COR-L47 (cell line): ENCODE measurements around the gene PCSK5.
"Not testable (repeated sequence)": the region's sequence is repeated elsewhere in the genome, so short reads cannot be mapped to it uniquely, and the experiment has no call there.

Source experiments
- DNase-seq: peaks from one replicate; lab custom pipeline; 2025; lab: John Stamatoyannopoulos, UW

Gene PCSK5

DNA sequence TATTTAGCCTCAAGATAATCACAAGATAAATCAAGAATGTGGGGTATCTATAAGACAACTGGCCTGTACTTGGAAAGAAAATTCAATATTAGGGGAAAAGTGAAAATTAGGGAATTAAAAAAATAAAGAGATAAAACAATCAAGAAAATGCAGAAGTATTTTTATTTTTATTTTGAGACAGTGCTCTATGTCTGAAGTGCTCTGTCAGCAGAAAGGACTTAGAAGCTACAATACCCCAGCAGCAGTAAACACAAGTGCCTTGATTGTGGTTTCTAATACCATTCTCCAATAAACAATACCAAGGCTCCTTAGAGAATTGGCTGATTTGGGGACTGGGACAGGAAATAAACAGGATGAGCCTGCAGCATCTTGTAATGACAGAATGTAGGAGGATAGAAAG lies 358.8 kb downstream of the PCSK5 start:
- no peak for DNase-seq

GRCh38 chr9:76255781-76256455 lies 365.4 kb downstream of the PCSK5 start:
- DNase-seq: no peak

DNA sequence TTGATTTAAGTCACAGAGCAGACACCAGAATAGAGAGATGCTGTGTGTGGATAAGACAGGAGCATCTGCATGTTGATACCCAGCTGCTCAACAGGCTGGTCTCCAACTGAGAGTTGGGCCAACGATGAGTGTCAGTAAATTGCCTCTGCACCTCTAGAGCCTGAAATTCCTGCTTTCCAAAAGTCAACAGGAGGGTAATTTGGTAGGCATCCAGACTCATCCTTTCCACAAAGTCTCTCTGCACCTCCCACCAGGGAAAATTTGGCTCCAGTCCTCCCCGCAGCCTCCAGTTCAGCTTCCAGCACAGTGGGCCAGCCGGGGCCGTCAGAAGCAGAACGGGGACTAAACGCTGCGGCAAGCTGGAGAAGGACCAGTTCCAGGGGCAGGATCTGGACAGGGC lies 366.8 kb downstream of the PCSK5 start:
- no peak for DNase-seq

DNA sequence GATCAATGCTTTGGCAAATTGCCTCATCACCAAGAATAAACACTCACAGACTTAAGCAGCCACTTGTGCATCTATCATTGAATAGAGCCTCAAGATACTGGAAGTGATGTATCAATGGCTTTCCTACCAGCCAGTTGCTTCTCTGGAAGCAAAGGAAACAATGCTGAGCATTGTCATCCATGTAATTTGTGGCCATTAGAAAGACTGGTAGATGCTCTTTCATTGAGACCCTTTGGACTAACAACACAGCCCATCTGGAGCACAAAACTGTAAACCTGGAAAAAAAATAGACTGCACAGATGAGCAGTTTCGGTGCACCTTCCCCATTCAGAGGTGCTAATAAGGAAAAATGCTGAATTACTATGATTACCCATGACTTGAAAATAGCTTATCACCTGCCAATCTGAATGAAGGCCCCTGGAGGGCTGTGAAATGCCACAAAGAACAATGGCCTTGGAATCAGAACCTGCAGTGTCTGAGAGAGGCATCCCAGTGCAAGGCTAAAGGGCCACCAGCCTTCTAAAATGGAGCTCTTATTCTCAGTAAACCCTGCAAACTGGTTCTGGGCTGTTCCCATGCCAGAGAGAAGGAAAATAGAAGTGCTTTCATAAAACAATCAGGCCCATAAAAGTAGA lies 376.3 kb downstream of the PCSK5 start:
- DNase-seq: peak; percentile 64

DNA sequence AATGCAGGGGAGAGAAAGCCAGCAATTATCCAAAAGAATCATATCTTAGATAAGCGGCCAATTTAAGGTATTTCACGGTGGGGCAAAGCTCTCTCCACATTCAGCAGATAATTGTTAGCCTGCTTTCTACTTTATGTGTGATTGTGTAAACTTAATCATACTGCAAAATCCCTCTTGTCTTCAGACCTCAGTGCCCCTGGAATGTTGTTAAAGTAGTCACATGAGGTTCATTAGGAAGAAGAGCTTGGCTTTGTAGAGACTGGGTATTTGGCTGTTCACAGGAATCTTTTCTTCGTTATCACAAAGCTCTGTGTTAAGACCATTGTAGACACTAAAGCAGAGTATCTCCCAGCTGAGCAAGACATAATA lies 376.8 kb downstream of the PCSK5 start:
- DNase-seq: peak; percentile 60

- DNase-seq: no peak
Measured at GRCh38 chr9:76269789-76270188, 379.3 kb downstream of the PCSK5 start.

DNA sequence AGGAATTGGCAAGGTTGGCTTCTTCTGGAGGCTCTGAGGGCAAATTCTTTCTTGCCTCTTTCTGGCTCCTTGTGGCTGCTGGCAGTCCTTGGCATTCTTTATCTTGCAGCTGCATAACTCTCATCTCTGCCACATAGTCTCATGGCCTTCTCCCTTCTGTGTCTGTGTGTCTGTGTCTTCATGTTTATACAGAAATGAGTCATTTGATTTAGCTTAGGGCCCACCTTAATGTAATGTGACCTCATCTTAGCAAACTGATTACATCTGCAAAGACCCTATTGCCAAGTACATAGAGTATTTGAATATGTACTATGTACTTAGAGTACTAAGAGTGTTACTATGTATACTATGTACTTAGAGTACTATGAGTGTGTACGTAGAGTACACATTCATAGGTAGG lies 381.3 kb downstream of the PCSK5 start:
- DNase-seq: no peak

DNA sequence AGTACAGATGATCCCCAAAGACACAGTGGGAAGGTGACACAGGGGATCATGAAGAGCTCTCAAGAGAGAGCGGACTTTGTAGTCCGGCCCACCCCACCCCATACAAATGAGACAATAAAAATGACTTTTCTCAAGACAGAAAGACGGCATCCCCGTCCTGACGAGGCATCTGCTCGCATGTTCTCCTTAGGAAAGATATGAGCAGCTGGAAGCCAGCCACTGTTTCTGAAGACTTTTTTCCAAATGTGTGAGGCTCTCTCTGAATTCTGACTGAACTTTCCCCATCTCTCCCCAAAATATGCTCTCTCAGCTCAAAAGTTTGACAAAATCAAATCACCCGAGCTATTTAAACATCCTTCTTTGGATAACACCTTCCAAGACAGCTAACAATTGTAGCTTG lies 398.6 kb downstream of the PCSK5 start:
- DNase-seq: no peak

GRCh38 chr9:76289703-76290102 lies 399.2 kb downstream of the PCSK5 start:
- no peak for DNase-seq

- DNase-seq: no peak
Measured at GRCh38 chr9:76290555-76290954, 400.1 kb downstream of the PCSK5 start.

GRCh38 chr9:76292246-76292645 lies 401.8 kb downstream of the PCSK5 start:
- no peak for DNase-seq

DNA sequence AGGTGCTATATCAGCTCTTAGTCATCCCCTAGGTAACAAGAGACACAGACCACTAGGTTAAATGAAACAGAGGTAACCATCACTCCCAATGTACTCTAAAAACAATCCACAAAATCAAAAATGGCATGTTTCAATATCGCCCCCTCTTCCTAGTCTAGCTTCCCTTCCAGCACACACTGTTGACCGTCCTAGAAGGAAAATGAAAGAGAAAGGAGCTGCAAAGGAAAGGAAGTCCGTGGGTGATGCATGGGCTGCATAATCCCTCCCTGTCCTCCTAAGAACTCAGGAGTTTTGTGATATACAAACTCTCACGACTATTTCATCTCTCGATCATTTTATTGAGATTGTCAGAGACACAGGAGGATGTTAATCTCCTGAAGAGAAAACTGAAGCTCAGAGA lies 402.2 kb downstream of the PCSK5 start:
- no peak for DNase-seq

DNA sequence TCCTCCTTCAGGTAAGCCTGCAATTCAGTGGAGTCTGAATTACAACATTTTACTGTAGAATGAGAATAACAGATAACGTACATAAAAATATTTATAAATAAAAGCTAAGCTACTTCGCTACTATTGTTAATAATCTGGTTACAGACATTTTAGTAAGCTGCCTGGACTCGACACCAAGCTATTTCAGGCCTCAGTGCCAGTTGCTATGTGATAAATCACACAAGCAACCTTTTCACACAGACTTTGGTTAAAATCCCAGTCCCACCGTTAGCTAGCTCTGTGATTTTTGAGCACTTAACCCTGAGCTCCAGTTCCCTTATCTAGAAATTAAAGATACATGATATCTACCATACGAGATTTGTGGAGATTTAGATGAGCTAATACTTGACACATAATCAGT lies 403.8 kb downstream of the PCSK5 start:
- DNase-seq: no peak

- peak; percentile 28 for DNase-seq
Measured at GRCh38 chr9:76296561-76297310, 406.3 kb downstream of the PCSK5 start.

DNA sequence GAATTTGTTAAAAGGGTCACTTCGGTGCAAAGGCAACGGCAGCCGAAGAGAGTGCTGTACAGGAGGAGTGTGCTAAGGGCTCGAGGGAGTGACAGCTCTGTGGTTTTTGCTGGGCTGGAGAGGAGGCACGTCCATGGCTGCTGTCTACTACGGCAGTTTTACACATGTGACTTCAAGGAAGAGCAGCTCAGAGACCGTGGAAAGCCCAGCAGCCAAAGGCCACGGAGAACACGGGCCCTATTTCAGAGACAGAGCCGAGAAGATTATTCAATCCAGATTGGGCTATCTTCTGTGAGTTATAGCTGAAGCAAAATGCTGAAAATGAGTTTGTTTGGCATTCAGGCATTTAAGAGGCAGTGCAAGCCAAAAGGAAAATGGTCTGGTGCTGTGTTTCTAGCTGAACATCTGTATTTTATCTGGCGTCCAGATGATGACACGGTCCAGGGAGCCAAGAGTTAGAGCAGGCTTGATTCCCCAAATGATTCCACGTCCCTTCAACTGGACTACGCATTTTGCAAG lies 407.3 kb downstream of the PCSK5 start:
- DNase-seq: no peak

DNA sequence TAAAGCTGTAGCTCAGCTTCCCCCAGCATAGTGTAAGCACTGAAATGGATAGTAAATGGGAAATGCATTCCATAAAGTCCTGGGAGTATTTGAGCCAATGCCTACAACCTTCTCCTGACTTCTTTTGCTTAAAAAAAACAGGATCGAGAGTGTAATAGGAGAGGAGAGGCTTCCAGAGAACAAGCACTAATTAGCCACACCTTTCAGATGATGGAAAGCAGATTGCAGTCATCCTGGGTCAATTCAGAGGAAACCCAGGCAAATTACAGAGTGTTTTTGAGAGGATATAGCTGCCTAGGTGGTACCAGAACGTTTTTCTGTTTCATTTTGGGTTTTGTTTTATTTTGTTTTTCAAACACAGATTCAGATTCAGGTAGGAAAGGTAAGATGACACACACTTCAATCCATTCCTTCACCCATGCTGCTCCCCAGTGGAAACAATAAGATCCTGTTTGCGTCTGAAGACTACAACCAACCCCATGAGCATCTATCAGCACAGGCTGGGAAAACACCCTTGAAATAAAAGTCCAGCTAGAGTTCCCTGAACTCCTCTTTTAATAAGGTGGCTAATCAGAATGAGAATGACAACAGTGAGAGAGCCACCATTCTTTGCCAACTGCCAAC lies 408.2 kb downstream of the PCSK5 start:
- peak; percentile 11 for DNase-seq

GRCh38 chr9:76302543-76302942 lies 412.1 kb downstream of the PCSK5 start:
- no peak for DNase-seq

DNA sequence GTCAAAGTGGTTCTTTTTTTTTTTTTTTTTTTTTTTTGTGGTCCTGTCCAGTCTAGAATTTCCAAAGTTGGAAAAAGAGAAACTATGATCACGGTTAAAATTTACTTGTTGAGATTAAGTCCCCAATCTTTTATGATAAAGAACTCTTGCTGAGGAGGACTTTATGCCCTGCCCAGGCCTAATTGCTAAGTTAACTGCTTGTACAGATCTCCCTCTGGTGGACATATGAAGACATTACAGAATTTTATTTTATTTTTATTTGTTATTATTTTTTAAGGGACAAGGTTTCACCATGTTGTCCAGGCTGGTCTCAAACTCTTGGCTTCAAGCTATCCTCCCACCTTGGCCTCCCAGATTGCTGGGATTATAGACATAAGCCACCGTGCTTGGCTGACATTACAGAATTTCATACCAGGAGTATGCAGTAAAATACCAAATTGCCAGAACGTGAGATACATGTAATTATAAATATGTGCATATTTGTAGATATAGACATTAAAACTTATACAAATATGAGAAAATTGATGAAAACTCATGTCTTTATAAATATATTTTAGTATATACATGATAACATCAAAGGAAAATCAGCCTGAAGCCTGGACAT lies 412.6 kb downstream of the PCSK5 start:
- DNase-seq: peak; percentile 57

DNA sequence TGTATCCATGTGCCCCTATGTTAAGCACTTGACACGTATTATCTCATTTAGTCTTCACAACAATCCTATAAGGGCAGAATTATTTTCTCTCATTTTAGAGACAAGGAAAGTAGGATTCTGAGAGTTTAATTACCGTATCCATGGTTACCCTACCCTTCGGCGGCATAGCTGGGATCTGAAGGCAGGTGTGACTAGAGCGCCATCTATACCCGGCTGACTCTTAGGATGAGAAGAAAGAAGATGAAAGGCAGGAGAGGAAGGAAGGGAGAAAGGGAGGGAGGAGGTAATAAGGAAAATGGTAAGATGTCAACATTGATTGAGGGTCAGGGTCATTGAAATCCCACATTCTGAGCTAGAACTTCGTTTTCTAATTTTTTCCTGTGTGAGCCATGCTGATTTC lies 416.6 kb downstream of the PCSK5 start:
- DNase-seq: not testable (repeated sequence)

- no peak for DNase-seq
Measured at GRCh38 chr9:76310577-76310976, 420.1 kb downstream of the PCSK5 start.

DNA sequence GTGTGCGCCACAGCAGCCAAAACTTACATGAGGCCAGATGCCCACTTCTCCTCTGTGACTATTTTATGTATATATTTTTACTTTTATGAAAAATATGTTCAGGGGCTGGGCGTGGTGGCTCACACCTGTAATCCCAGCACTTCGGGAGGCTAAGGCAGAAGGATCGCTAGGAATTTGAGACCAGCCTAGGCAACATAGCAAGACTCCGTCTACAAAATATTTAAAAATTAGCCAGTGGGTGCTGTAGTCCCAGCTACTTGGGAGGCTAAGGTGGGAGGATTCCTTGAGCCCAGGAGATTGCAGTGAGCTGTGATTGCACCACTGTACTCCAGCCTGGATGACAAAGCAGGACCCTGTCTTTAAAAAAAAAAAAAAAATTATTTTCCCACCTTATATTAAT lies 420.5 kb downstream of the PCSK5 start:
- DNase-seq: no peak

DNA sequence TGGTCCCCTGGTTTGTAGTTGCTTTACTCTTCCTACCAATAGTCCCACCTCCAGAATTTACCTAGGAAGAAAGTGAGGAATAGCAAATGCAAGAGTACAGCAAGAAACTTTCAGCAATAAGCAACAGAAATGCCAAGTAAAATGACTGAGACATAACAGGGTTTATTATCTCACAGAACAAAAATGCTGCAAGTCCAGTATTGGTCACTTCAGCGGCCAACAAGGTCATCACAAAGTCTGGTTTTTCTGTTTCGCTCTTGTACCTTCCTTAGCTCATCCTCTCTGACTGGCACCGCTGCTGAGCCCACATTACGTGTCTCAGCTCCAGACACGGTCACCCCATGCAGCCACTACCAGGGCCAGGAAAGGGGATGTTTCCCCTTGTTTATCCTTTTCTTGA lies 421.1 kb downstream of the PCSK5 start:
- no peak for DNase-seq
